Thyroid gland (tissue), 4 donors: ENCODE measurements around the gene CHST8.
A peak's percentile ranks its signal among the peaks of the same experiment; 100 is the strongest.

Experiments used
- CTCF ChIP-seq, 6 experiments: fragments of 200-600 bp in 3 of 6; fragments of 450-650 bp in 3 of 6; sonication (generic) in 3 of 6; IDR thresholded peaks; one replicate each; pipeline ENCODE4 v1.5.1; 2016 to 2019; ENCODE audit warnings: antibody characterized with exemption in 6 of 6, mild to moderate bottlenecking in 2 of 6, inconsistent platforms in 1 of 6, moderate library complexity in 1 of 6
- POLR2A ChIP-seq, 2 donors: fragments of 450-650 bp; IDR thresholded peaks; one replicate each; pipeline ENCODE4 v1.6.1; 2017; ENCODE audit warnings: antibody characterized with exemption in 2 of 2, mild to moderate bottlenecking in 2 of 2, moderate library complexity in 1 of 2

GRCh38 chr19:33621811-33622504 lies at the start of gene CHST8:
- TF ChIP-seq POLR2A (IDR thresholded peaks at IDR 0.05) = peak in 1 of 2 donors; percentile 46
- TF ChIP-seq CTCF (IDR thresholded peaks at IDR 0.05) = no peak
